ENCODE data around the gene HOXA7.

Gene HOXA7

GRCh38 chr7:27119412-27119911 is 37.0 kb downstream of the HOXA7 start:
- DNase-seq (ENCODE audit: low read depth in 2 of 2): no peak

- DNase-seq (ENCODE audit: low read depth in 2 of 2): no peak
Measured at GRCh38 chr7:27118580-27118979, 37.9 kb downstream of the HOXA7 start.

GRCh38 chr7:27117887-27118491 is 38.5 kb downstream of the HOXA7 start:
- no peak for DNase-seq (ENCODE audit: low read depth in 2 of 2)

GRCh38 chr7:27116962-27117886 is 39.3 kb downstream of the HOXA7 start:
- no peak for DNase-seq (ENCODE audit: low read depth in 2 of 2)

GRCh38 chr7:27116031-27116961 is 40.2 kb downstream of the HOXA7 start:
- DNase-seq (ENCODE audit: low read depth in 2 of 2): no peak

- DNase-seq (ENCODE audit: low read depth in 2 of 2): no peak
Measured at GRCh38 chr7:27115221-27116026, 41.1 kb downstream of the HOXA7 start.

- DNase-seq (ENCODE audit: low read depth in 2 of 2): no peak
Measured at GRCh38 chr7:27114881-27115220, 41.6 kb downstream of the HOXA7 start.

GRCh38 chr7:27113991-27114769 is 42.3 kb downstream of the HOXA7 start:
- no peak for DNase-seq (ENCODE audit: low read depth in 2 of 2)

- DNase-seq (ENCODE audit: low read depth in 2 of 2): no peak
Measured at GRCh38 chr7:27112955-27113949, 43.2 kb downstream of the HOXA7 start.

GRCh38 chr7:27112361-27112760 is 44.1 kb downstream of the HOXA7 start:
- no peak for DNase-seq (ENCODE audit: low read depth in 2 of 2)

GRCh38 chr7:27111751-27112277 is 44.7 kb downstream of the HOXA7 start:
- no peak for DNase-seq (ENCODE audit: low read depth in 2 of 2)

- no peak for DNase-seq (ENCODE audit: low read depth in 2 of 2)
Measured at GRCh38 chr7:27111042-27111750, 45.3 kb downstream of the HOXA7 start.

- no peak for DNase-seq (ENCODE audit: low read depth in 2 of 2)
Measured at GRCh38 chr7:27110186-27111031, 46.1 kb downstream of the HOXA7 start.

- no peak for DNase-seq (ENCODE audit: low read depth in 2 of 2)
Measured at GRCh38 chr7:27109466-27110185, 46.8 kb downstream of the HOXA7 start.

- DNase-seq (ENCODE audit: low read depth in 2 of 2): no peak
Measured at GRCh38 chr7:27108390-27109127, 47.9 kb downstream of the HOXA7 start.

All from stimulated activated CD4-positive, alpha-beta T cell treated with anti-CD3 and anti-CD28 coated beads, Interleukin-1b, Interleukin-23, amount 100 ng/mL, for 1 hour (primary cell).